Posterior vena cava (tissue), 2 donors: ENCODE measurements around the gene PRDM15. TPM values are rescaled to one million over a fixed set of nuclear protein-coding genes. Genes with fewer than 3 reads are reported as not detected.
A peak's percentile ranks its signal among the peaks of the same experiment; 100 is the strongest.

ENCODE experiments used
- DNase-seq: peaks from one replicate; pipeline ENCODE4 v3.0.0-alpha.2; 2020; ENCODE audit warnings: low spot score
- intact Hi-C, 2 donors: fragments of 100-400 bp; cut with DNase I; formaldehyde crosslinking; loops; one replicate each; pipeline versions ENCODE4 v1.14.1 to v1.14.2; 2022 to 2023
- total RNA-seq, 2 donors: library from RNA; stranded (reverse); fragmentation: NEBNext Ultra II Directional; extraction: Animal tissue kit (Norgen Biotek cat#: 25700); gene quantifications; one replicate each; pipeline ENCODE4 v1.2.1, GENCODE V29; 2021
- donor health status: DM: yes; HTN: yes; CAD: no.
- donor health status: DM: yes; HTN: yes; CAD: no.

PRDM15 gene
- total RNA-seq, 2 donors from 2014 or later = 2.9 to 5.0 TPM

DNA sequence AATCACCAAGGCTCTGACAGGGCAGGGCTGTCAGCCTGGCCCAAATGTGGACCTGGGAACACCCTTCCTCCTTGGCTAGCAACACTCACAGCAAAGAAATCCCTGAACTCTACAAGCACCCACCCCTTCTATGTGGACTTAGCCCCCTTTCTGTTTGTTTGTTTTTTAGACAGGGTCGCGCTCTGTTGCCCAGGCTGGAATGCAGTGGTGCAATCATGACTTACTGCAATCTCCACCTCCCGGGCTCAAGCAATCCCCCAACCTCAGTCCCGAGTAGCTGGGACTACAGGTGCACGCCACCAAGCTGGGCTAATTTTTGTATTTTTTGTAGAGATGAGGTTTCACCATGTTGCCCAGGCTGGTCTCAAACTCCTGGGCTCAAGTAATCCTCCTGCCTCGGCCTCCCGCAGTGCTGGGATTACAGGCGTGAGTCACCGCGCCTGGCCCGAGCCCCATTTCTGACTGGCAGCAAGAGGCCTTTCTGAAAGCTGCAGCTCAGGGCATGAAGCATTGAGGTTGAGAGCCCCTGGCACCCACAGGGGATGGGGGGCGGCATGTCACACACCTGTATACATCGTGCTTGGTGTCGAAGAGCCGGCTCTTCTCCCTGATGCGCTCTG lies 128.5 kb downstream of the PRDM15 start:
- peak; percentile 74 for DNase-seq
- intact Hi-C loops = no loop called here

GRCh38 chr21:41750051-41750450 lies 129.1 kb downstream of the PRDM15 start:
- DNase-seq = peak; percentile 43
- intact Hi-C loops = no loop called here

GRCh38 chr21:41749286-41749685 lies 129.9 kb downstream of the PRDM15 start:
- intact Hi-C loops = no loop called here
- peak; percentile 50 for DNase-seq

Other genes with a start within 250 kb of the PRDM15 start
- 1 to 10 TPM in 1 of 2 donors, under 1 TPM in 1; 0.69 to 1.0 TPM for gene RIPK4, start 112.3 kb downstream of the PRDM15 start, total RNA-seq
- gene C2CD2, start 74.7 kb upstream of the PRDM15 start, total RNA-seq = 10 to 100 TPM; 28.0 to 43.1 TPM
- gene ZBTB21, start 131.0 kb upstream of the PRDM15 start, total RNA-seq = 10 to 100 TPM; 12.6 to 25.6 TPM
- gene UMODL1, start 192.0 kb upstream of the PRDM15 start, total RNA-seq = not detected